Uterus (tissue), 4 donors: Measurements from ENCODE around the gene PDYN. TPM values are rescaled to one million over a fixed set of nuclear protein-coding genes. Genes with fewer than 3 reads are reported as not detected.
A peak's percentile ranks its signal among the peaks of the same experiment; 100 is the strongest.

Source experiments
- DNase-seq, 2 donors: peaks; one replicate each; pipeline ENCODE4 v3.0.0-alpha.2; 2019 to 2020
- H3K27ac ChIP-seq, 2 donors: fragments of 200-600 bp; sonication (generic); 1 replicate in 1 of 2; 2 replicates in 1 of 2; pipeline ENCODE4 v1.5.1; 2016 to 2018
- H3K27me3 ChIP-seq, 2 donors: fragments of 200-600 bp; sonication (generic); one replicate each; pipeline ENCODE4 v1.5.1; 2018 to 2019; ENCODE audit warnings: control low read depth in 1 of 2
- H3K36me3 ChIP-seq, 2 donors: fragments of 200-600 bp; sonication (generic); one replicate each; pipeline ENCODE4 v1.5.1; 2019; ENCODE audit warnings: control low read depth in 1 of 2
- H3K4me1 ChIP-seq, 2 donors: fragments of 200-600 bp; sonication (generic); one replicate each; pipeline ENCODE4 v1.5.1; 2018 to 2019; ENCODE audit warnings: control low read depth in 1 of 2
- H3K4me3 ChIP-seq, 2 donors: fragments of 200-600 bp; sonication (generic); 1 replicate in 1 of 2; 2 replicates in 1 of 2; pipeline ENCODE4 v1.5.1; 2018 to 2019; ENCODE audit warnings: mild to moderate bottlenecking in 1 of 2
- H3K9me3 ChIP-seq, 2 donors: fragments of 200-600 bp; sonication (generic); one replicate each; pipeline ENCODE4 v1.5.1; 2019; ENCODE audit warnings: control low read depth in 1 of 2
- CTCF ChIP-seq, 4 experiments: fragments of 200-600 bp in 2 of 4; fragments of 450-650 bp in 2 of 4; sonication (generic) in 2 of 4; IDR thresholded peaks; one replicate each; pipeline ENCODE4 v1.5.1; 2016 to 2019; ENCODE audit warnings: antibody characterized with exemption in 4 of 4, mild to moderate bottlenecking in 2 of 4, moderate library complexity in 1 of 4
- POLR2A ChIP-seq, 2 donors: fragments of 450-650 bp; IDR thresholded peaks; one replicate each; pipeline ENCODE4 v1.6.1; 2016; ENCODE audit warnings: antibody characterized with exemption in 2 of 2, mild to moderate bottlenecking in 1 of 2, moderate library complexity in 1 of 2
- intact Hi-C: fragments of 100-400 bp; cut with DNase I; formaldehyde crosslinking; loops from one replicate; pipeline ENCODE4 v1.15.1; 2023; ENCODE audit warnings: low total_unique reads
- total RNA-seq, 4 donors: library from RNA; depleted of rRNA in 3 of 4; stranded (reverse); fragments of >200 nt in 3 of 4; gene quantifications; one replicate each; pipeline versions ENCODE4 v1.1.0 to v1.2.4, GENCODE V29; 2014 to 2023
- donor health status: DM: yes; HTN: yes; CAD: no.

The PDYN gene
- total RNA-seq, 4 donors from 2014 or later = not detected

- H3K36me3 ChIP-seq = no peaks in the 10 kb centered on the region
- H3K9me3 ChIP-seq = no peaks in the 10 kb centered on the region
- no peaks in the 10 kb centered on the region for H3K27me3 ChIP-seq
- no peak for TF ChIP-seq POLR2A (IDR thresholded peaks at IDR 0.05)
- TF ChIP-seq CTCF (IDR thresholded peaks at IDR 0.05) = peak in 3 of 4 experiments; percentile 12 to 23 (median 14)
- H3K4me3 ChIP-seq = no peak overlapping the region
- no peaks in the 10 kb centered on the region for H3K4me1 ChIP-seq
- no peak for DNase-seq
- no peak overlapping the region for H3K27ac ChIP-seq
- intact Hi-C loops = no loop called here
These were observed 12.8 kb upstream of the PDYN start for GRCh38 chr20:2006452-2007361.

GRCh38 chr20:2005831-2006426, 12.1 kb upstream of the PDYN start:
- Histone ChIP-seq H3K4me1 (no peaks in the 10 kb centered on the region), H3K27me3 (no peaks in the 10 kb centered on the region), H3K36me3 (no peaks in the 10 kb centered on the region), H3K4me3 (no peak overlapping the region), H3K9me3 (no peaks in the 10 kb centered on the region), H3K27ac (no peak overlapping the region)
- intact Hi-C loops = no loop called here
- DNase-seq = peak in 1 of 2 donors; percentile 29
- TF ChIP-seq CTCF (IDR thresholded peaks at IDR 0.05) (no peak), POLR2A (IDR thresholded peaks at IDR 0.05) (no peak)

GRCh38 chr20:2005359-2005758, 11.5 kb upstream of the PDYN start:
- H3K9me3 ChIP-seq = no peaks in the 10 kb centered on the region
- no peak for DNase-seq
- no peak overlapping the region for H3K4me3 ChIP-seq
- no peaks in the 10 kb centered on the region for H3K36me3 ChIP-seq
- H3K4me1 ChIP-seq = no peaks in the 10 kb centered on the region
- no peak overlapping the region for H3K27ac ChIP-seq
- no peaks in the 10 kb centered on the region for H3K27me3 ChIP-seq
- intact Hi-C loops = no loop called here
- no peak for TF ChIP-seq CTCF (IDR thresholded peaks at IDR 0.05)
- no peak for TF ChIP-seq POLR2A (IDR thresholded peaks at IDR 0.05)

GRCh38 chr20:2004171-2004570, 10.3 kb upstream of the PDYN start:
- no peak for TF ChIP-seq POLR2A (IDR thresholded peaks at IDR 0.05)
- no peak for TF ChIP-seq CTCF (IDR thresholded peaks at IDR 0.05)
- Histone ChIP-seq H3K4me1 (no peaks in the 10 kb centered on the region), H3K9me3 (no peaks in the 10 kb centered on the region), H3K27me3 (no peaks in the 10 kb centered on the region), H3K36me3 (no peaks in the 10 kb centered on the region), H3K4me3 (no peak overlapping the region), H3K27ac (no peak overlapping the region)
- intact Hi-C loops = no loop called here
- no peak for DNase-seq

GRCh38 chr20:2002365-2002764, 8.5 kb upstream of the PDYN start:
- H3K27ac ChIP-seq = no peak overlapping the region
- H3K4me1 ChIP-seq = no peaks in the 10 kb centered on the region
- TF ChIP-seq POLR2A (IDR thresholded peaks at IDR 0.05) (no peak), CTCF (IDR thresholded peaks at IDR 0.05) (no peak)
- intact Hi-C loops = no loop called here
- no peaks in the 10 kb centered on the region for H3K36me3 ChIP-seq
- H3K4me3 ChIP-seq = no peak overlapping the region
- no peak for DNase-seq
- no peaks in the 10 kb centered on the region for H3K9me3 ChIP-seq
- no peaks in the 10 kb centered on the region for H3K27me3 ChIP-seq
